Right atrium auricular region (tissue), 2 donors: Measurements from ENCODE around the gene CDKAL1. TPM values are rescaled to one million over a fixed set of nuclear protein-coding genes. Genes with fewer than 3 reads are reported as not detected.

ENCODE experiments used
- DNase-seq: peaks from one replicate; pipeline ENCODE4 v3.0.0-alpha.2; 2019; ENCODE audit warnings: low spot score
- H3K27ac ChIP-seq, 2 donors: fragments of 200-600 bp; sonication (generic); 1 replicate in 1 of 2; 2 replicates in 1 of 2; pipeline ENCODE4 v1.5.1; 2016 to 2019
- H3K27me3 ChIP-seq, 2 donors: fragments of 200-600 bp; sonication (generic); one replicate each; pipeline versions ENCODE4 v1.5.1 to v1.6.0; 2017 to 2019
- H3K36me3 ChIP-seq: fragments of 200-600 bp; sonication (generic); one replicate; pipeline ENCODE4 v1.5.1; 2016
- H3K4me1 ChIP-seq, 2 donors: fragments of 200-600 bp; sonication (generic); one replicate each; pipeline versions ENCODE4 v1.5.1 to v1.6.0; 2017 to 2019
- H3K4me3 ChIP-seq, 2 donors: fragments of 200-600 bp; sonication (generic); 1 replicate in 1 of 2; 2 replicates in 1 of 2; pipeline ENCODE4 v1.5.1; 2017 to 2019; ENCODE audit warnings: mild to moderate bottlenecking in 1 of 2, moderate library complexity in 1 of 2
- H3K9me3 ChIP-seq, 2 donors: fragments of 200-600 bp; sonication (generic); one replicate each; pipeline ENCODE4 v1.5.1; 2019
- CTCF ChIP-seq, 2 donors: fragments of 200-600 bp; sonication (generic); IDR thresholded peaks; one replicate each; pipeline ENCODE4 v1.5.1; 2019; ENCODE audit warnings: antibody characterized with exemption in 2 of 2
- total RNA-seq, 2 donors: library from RNA; depleted of rRNA; stranded (reverse); fragments of >200 nt; gene quantifications; one replicate each; pipeline ENCODE4 v1.1.0, GENCODE V29; 2016

The CDKAL1 gene
- total RNA-seq, 2 donors from 2014 or later = 8.8 to 10.5 TPM

- Histone ChIP-seq H3K9me3 (no peaks in the 10 kb centered on the region), H3K36me3 (no peaks in the 10 kb centered on the region), H3K27ac (no peak overlapping the region), H3K4me3 (no peak overlapping the region), H3K4me1 (no peaks in the 10 kb centered on the region), H3K27me3 (no peaks in the 10 kb centered on the region)
- no peak for TF ChIP-seq CTCF (IDR thresholded peaks at IDR 0.05)
- DNase-seq = no peak
These were observed 496.9 kb downstream of the CDKAL1 start for GRCh38 chr6:21031182-21031581.

- no peak overlapping the region for H3K4me3 ChIP-seq
- H3K9me3 ChIP-seq = no peaks in the 10 kb centered on the region
- peak overlapping the region in 1 of 2 donors; percentile 26 for H3K27ac ChIP-seq
- no peaks in the 10 kb centered on the region for H3K4me1 ChIP-seq
- DNase-seq = no peak
- H3K27me3 ChIP-seq = no peaks in the 10 kb centered on the region
- H3K36me3 ChIP-seq = no peaks in the 10 kb centered on the region
- no peak for TF ChIP-seq CTCF (IDR thresholded peaks at IDR 0.05)
These were observed 498.8 kb downstream of the CDKAL1 start for GRCh38 chr6:21033084-21033483.

GRCh38 chr6:21033575-21034026 lies 499.3 kb downstream of the CDKAL1 start:
- no peaks in the 10 kb centered on the region for H3K4me1 ChIP-seq
- H3K4me3 ChIP-seq = no peak overlapping the region
- H3K36me3 ChIP-seq = no peaks in the 10 kb centered on the region
- no peaks in the 10 kb centered on the region for H3K27me3 ChIP-seq
- TF ChIP-seq CTCF (IDR thresholded peaks at IDR 0.05) = no peak
- H3K27ac ChIP-seq = peak overlapping the region in 1 of 2 donors; percentile 26
- DNase-seq = peak; percentile 61
- no peaks in the 10 kb centered on the region for H3K9me3 ChIP-seq

DNA sequence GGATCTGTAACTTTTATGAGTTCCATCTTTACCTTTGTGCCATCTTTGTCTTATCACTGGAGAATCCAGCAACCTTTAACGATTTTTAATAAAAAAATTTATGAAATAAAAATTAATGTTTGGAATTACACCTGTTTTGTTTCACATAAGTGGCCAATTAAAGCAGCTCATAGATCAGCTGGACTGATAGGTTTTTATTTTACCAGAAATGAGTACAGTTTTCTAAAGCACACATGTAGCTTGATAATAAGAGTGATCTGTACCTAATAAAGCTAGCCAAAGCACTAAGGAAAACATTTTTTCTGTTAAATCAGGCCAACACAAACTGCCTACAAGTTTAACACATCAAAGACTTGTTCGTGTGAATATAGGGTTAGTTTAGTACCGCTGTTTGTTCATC lies 500.1 kb downstream of the CDKAL1 start:
- peak overlapping the region in 1 of 2 donors; percentile 26 for H3K27ac ChIP-seq
- TF ChIP-seq CTCF (IDR thresholded peaks at IDR 0.05) = no peak
- no peaks in the 10 kb centered on the region for H3K27me3 ChIP-seq
- no peaks in the 10 kb centered on the region for H3K4me1 ChIP-seq
- DNase-seq = no peak
- no peaks in the 10 kb centered on the region for H3K36me3 ChIP-seq
- no peak overlapping the region for H3K4me3 ChIP-seq
- no peaks in the 10 kb centered on the region for H3K9me3 ChIP-seq

GRCh38 chr6:21037453-21037852 lies 503.2 kb downstream of the CDKAL1 start:
- no peaks in the 10 kb centered on the region for H3K9me3 ChIP-seq
- no peak for TF ChIP-seq CTCF (IDR thresholded peaks at IDR 0.05)
- H3K27me3 ChIP-seq = no peaks in the 10 kb centered on the region
- H3K4me3 ChIP-seq = no peak overlapping the region
- no peaks in the 10 kb centered on the region for H3K36me3 ChIP-seq
- no peak overlapping the region for H3K27ac ChIP-seq
- H3K4me1 ChIP-seq = no peaks in the 10 kb centered on the region
- DNase-seq = no peak

DNA sequence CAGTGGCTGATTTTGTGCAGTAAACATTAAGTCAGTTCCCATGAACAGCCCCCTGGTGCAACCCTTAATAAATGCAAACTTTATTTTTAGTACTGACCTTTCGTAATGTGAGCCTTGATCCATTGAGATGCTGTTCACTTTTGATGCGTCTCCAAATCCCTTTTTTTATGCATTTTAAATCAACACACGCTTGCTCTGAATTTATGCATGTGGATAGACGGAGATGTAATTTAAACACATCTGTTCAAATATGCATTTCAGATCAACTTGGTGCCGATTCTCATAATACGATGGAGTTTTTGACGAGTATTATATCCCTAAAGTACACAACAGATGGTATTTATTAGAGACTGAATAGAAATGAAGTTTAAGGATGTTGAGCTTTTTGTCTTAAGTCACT lies 505.7 kb downstream of the CDKAL1 start:
- no peaks in the 10 kb centered on the region for H3K9me3 ChIP-seq
- DNase-seq = no peak
- H3K36me3 ChIP-seq = no peaks in the 10 kb centered on the region
- H3K4me1 ChIP-seq = peaks cover 0 to 2% of the 10 kb centered on the region in 2 donors
- no peak for TF ChIP-seq CTCF (IDR thresholded peaks at IDR 0.05)
- no peak overlapping the region for H3K27ac ChIP-seq
- no peaks in the 10 kb centered on the region for H3K27me3 ChIP-seq
- H3K4me3 ChIP-seq = no peak overlapping the region
